Measurements from ENCODE around the gene OR6S1.
"Not testable (repeated sequence)": the region's sequence is repeated elsewhere in the genome, so short reads cannot be mapped to it uniquely, and the experiment has no call there.

The OR6S1 gene

DNA sequence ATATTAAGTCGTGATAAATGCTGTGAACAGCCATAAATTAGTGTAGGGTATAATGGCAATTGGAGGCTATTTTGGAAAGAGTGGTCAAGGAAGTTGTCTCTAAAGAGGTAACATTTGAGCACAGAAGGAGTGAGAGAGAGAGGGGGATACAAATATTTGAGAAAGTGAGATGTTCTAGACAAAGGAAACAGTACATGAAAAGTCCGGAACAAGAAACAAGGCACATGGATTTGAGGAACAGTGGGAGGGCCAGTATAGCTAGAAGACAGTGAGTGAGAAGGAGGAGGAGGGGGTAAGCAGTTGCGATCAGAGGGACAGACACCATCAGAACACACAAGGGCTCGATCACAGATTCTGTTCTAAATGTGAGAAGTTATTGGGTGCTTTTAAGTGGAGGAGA lies 30.2 kb downstream of the OR6S1 start:
- DNase-seq (ENCODE audit: low read depth in 1 of 2, low spot score in 1 of 2) = no peak

- DNase-seq (ENCODE audit: low read depth in 1 of 2, low spot score in 1 of 2) = peak; percentile 45 to 60
These were observed 31.3 kb downstream of the OR6S1 start for GRCh38 chr14:20610002-20610765.

- no peak for DNase-seq (ENCODE audit: low read depth in 1 of 2, low spot score in 1 of 2)
These were observed 32.1 kb downstream of the OR6S1 start for GRCh38 chr14:20609215-20610001.

DNA sequence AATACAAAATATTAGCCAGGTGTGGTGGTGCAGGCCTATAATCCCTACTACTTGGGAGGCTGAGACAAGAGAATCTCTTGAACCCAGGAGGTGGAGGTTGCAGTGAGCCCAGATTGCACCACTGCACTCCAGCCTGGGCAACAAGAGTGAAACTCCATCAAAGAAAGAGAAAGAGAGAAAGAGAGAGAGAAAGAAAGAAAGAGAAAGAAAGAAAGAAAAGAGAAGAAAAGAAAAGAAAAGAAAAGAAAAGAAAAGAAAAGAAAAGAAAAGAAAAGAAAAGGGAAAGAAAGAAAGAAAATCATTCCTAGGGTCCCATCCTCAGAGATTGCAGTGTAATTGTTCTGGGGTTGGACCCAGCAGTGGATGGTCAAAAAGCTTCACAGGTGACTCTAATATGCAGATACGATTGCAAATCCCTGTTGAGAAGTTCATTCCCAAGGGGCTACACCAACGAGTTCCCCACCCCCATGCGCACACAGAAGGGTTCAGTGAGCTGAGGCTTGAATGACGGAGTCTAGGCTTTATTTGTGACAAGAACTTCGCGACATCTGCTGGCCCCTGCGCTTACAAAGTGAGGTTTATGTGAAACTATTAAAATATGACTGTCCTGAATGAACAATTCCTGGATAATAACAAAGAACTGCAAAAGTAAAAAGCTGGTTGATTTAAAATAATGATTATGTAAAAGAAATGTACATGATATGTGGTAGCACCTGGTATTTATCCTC lies 32.9 kb downstream of the OR6S1 start:
- no peak for DNase-seq (ENCODE audit: low read depth in 1 of 2, low spot score in 1 of 2)

DNA sequence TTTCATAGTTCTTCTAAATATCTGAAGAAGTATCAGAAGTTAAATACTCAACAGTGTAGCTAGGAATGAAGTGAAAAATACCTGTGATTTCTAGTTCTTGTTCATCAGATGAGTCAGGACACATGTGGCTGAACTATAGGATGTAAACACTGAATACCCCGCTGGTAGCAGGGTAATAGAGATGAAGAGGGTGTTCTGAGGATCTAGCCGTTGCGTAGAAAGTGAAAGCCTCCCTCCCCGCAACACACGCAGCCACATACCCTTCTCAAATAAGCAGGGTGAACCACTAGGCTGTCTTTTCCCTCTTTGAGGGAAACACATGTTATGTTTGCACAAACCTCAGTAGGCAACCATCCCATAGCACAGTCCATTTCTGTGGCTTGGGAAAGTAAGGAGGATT lies 33.9 kb downstream of the OR6S1 start:
- no peak for DNase-seq (ENCODE audit: low read depth in 1 of 2, low spot score in 1 of 2)

- DNase-seq (ENCODE audit: low read depth in 1 of 2, low spot score in 1 of 2) = no peak
These were observed 34.6 kb downstream of the OR6S1 start for GRCh38 chr14:20606902-20607242.

DNA sequence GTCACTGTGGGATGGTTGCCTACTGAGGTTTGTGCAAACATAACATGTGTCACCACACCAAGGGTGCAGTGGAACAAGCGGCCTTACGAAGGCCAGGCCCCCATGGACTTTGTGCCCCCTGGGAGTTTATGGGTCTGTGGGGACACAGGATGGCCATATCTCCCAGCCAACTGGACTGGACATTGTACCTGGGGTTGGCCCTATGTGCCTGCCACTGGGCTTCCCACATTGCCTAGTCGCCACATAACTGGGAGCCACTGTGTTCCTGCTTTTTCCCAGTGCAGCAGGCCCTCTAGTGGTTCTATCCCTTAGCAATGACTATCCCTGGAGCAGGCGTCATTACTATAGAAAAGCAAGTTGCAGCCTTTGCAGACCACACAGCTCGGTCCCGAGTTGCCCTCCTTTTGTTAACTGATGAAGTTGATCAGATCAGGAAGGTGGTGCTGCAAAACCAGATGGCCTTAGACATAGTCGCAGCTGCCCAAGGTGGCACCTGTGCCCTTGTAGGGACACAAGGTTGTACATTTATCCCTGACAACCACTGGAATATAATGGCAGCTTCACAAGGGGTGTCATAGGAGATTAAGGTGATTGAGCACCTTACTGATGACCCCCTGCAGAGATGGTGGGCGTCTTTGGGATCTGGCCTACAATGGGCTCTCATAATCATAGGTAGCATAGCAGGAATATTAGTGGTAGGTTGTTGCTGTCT lies 35.1 kb downstream of the OR6S1 start:
- DNase-seq (ENCODE audit: low read depth in 1 of 2, low spot score in 1 of 2) = no peak

- no peak for DNase-seq (ENCODE audit: low read depth in 1 of 2, low spot score in 1 of 2)
These were observed 37.4 kb downstream of the OR6S1 start for GRCh38 chr14:20603813-20604690.

DNA sequence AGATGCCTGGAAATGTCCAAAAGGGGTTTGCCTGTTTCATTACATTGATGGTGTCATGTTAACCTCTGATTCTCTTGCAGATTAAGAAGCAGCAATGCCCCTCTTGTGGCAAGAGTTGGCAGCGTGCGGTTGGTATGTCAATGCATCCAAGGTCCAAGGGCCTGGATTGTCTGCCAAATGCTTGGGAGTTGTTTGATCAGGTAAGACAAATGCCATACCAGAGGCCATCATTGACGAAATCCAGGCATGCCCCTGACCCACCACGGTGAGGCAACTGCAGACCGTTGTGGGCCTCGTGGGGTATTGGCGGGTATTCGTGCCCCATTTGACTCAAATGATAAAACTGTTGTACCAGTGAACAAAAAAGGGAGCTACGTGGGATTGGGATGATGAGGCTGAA lies 38.9 kb downstream of the OR6S1 start:
- no peak for DNase-seq (ENCODE audit: low read depth in 1 of 2, low spot score in 1 of 2)

GRCh38 chr14:20601522-20601921 lies 40.0 kb downstream of the OR6S1 start:
- no peak for DNase-seq (ENCODE audit: low read depth in 1 of 2, low spot score in 1 of 2)

DNA sequence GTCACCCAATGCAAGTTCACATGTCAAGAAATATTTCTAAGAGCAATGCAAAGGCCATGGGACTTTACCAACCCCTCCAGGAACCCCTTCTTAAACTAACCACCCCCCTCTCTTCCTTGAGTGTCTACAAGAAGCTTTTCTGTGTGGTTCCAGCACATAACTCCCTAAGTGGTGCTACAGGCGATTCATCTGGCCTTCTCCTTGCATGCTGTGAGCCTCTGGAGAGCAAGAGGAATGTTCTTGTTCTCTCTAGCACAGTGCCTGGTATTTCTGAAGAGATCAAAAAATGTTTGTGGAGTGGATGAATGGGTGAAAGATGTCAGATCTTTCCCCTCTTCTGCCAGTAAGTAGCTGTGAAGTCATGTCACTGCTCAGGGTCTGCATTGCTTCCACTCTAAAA lies 44.4 kb downstream of the OR6S1 start:
- DNase-seq (ENCODE audit: low read depth in 1 of 2, low spot score in 1 of 2) = no peak

GRCh38 chr14:20595726-20596125 lies 45.8 kb downstream of the OR6S1 start:
- DNase-seq (ENCODE audit: low read depth in 1 of 2, low spot score in 1 of 2) = not testable (repeated sequence)

DNA sequence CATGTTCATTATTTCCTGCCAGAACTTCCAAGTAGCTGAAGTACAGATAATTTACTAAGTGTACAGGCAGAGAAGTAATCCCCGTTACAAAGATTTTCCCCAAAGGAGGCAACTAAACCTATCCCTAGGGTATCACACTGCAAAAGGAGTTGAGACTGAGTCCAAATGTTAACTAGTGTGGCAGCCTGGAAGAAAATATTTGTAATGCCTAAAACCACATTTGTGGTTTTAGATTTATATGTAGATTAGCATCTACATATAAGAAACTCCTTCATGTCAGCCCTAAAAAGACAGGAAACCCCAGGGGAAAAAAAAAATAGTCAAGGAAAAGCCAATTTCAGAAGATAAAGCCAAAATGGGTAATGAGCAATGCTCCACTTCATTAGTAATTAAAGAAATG lies 48.9 kb downstream of the OR6S1 start:
- DNase-seq (ENCODE audit: low read depth in 1 of 2, low spot score in 1 of 2) = no peak

- DNase-seq (ENCODE audit: low read depth in 1 of 2, low spot score in 1 of 2) = no peak
These were observed 50.3 kb downstream of the OR6S1 start, which contains the start of gene RNASE12 for GRCh38 chr14:20591235-20591634. Gene RNASE12, minus strand, starts transcription at chr14:20591376. Its CDS starts 653 bp downstream, at chr14:20590723.

Measured in stimulated activated CD4-positive, alpha-beta T cell treated with anti-CD3 and anti-CD28 coated beads, Interleukin-15, amount 100 ng/mL, for 1 hour (primary cell).